H1 (cell line): ENCODE measurements around the gene TEX14. TPM values are rescaled to one million over a fixed set of nuclear protein-coding genes. Genes with fewer than 3 reads are reported as not detected.

ENCODE experiments used
- CTCF ChIA-PET: fragments of 300-600 bp; sonication (Branson Sonifier 250); formaldehyde crosslinking; loops from one replicate; lab custom pipeline; 2021; ENCODE audit not compliant: partially characterized antibody; lab: Charles Lee
- POLR2A ChIA-PET: fragments of 300-600 bp; sonication (Branson Sonifier 250); formaldehyde crosslinking; loops from one replicate; lab custom pipeline; 2021; ENCODE audit warnings: inconsistent platforms; ENCODE audit not compliant: partially characterized antibody; lab: Charles Lee
- DNase-seq, 2 experiments: peaks; one replicate each; pipeline versions ENCODE4 v3.0.0 to v3.0.0-alpha.2; 2010 to 2022; ENCODE audit warnings: low spot score in 2 of 2, low read depth in 1 of 2, mixed read lengths in 1 of 2
- FAIRE-seq: peaks from 2 replicates; lab custom pipeline; 2011; peaks lifted over from hg19 to GRCh38; lab: Jason Lieb, UNC
- H2AFZ ChIP-seq: 2 replicates; pipeline ENCODE4 v1.8.1; 2012; ENCODE audit warnings: low read length, inconsistent platforms
- H2AK5ac ChIP-seq: 2 replicates; pipeline ENCODE4 v1.6.1; 2013; ENCODE audit warnings: low read depth, low read length
- H2BK120ac ChIP-seq: replicated peaks from 2 replicates; pipeline ENCODE3; 2013; ENCODE audit warnings: low read depth, low read length, inconsistent platforms
- H2BK12ac ChIP-seq: 2 replicates; pipeline ENCODE4 v1.6.1; 2013; ENCODE audit warnings: low read depth, low read length
- H2BK15ac ChIP-seq: 2 replicates; pipeline ENCODE4 v1.6.1; 2013; ENCODE audit warnings: low read length
- H2BK20ac ChIP-seq: 2 replicates; pipeline ENCODE4 v1.6.1; 2013; ENCODE audit warnings: low read length
- H2BK5ac ChIP-seq: 2 replicates; pipeline ENCODE4 v1.6.1; 2013; ENCODE audit warnings: low read depth, low read length
- H3K14ac ChIP-seq: 2 replicates; pipeline ENCODE4 v1.6.1; 2013; ENCODE audit warnings: inconsistent platforms; ENCODE audit not compliant: insufficient read length
- H3K18ac ChIP-seq: 2 replicates; pipeline ENCODE4 v1.6.1; 2013; ENCODE audit warnings: low read length; ENCODE audit errors: extremely low read depth
- H3K23ac ChIP-seq: 2 replicates; pipeline ENCODE4 v1.6.1; 2013; ENCODE audit warnings: inconsistent platforms; ENCODE audit not compliant: insufficient read length
- H3K23me2 ChIP-seq: 2 replicates; pipeline ENCODE4 v1.6.1; 2013; ENCODE audit warnings: low read depth, low read length
- H3K27ac ChIP-seq: 2 replicates; pipeline ENCODE4 v1.6.1; 2011; ENCODE audit warnings: low read depth, low read length, inconsistent platforms
- H3K27me3 ChIP-seq, 4 experiments: replicated peaks in 1 of 4; 1 replicate in 1 of 4; 2 replicates in 3 of 4; pipeline versions ENCODE4 v1.6.1 to v1.8.1; 2011 to 2013; ENCODE audit warnings: low read length in 3 of 4, mild to moderate bottlenecking in 3 of 4, inconsistent platforms in 2 of 4, mixed read lengths in 2 of 4, moderate library complexity in 1 of 4; ENCODE audit not compliant: control insufficient read depth in 3 of 4, insufficient read depth in 3 of 4; ENCODE audit errors: extremely low read depth in 1 of 4
- H3K36me3 ChIP-seq, 4 experiments: 2 replicates each; pipeline versions ENCODE4 v1.6.1 to v1.8.1; 2011 to 2013; ENCODE audit warnings: mild to moderate bottlenecking in 4 of 4, low read length in 3 of 4, moderate library complexity in 2 of 4, control low read depth in 1 of 4, inconsistent platforms in 1 of 4; ENCODE audit not compliant: insufficient read depth in 4 of 4, control insufficient read depth in 2 of 4
- H3K4ac ChIP-seq: replicated peaks from 2 replicates; pipeline ENCODE3; 2013; ENCODE audit warnings: low read length, low read depth, mixed read lengths, inconsistent platforms; ENCODE audit not compliant: insufficient read length
- H3K4me1 ChIP-seq, 4 experiments: replicated peaks in 1 of 4; 1 replicate in 1 of 4; 2 replicates in 3 of 4; pipeline versions ENCODE4 v1.6.1 to v1.8.1; 2011 to 2013; ENCODE audit warnings: low read length in 3 of 4, inconsistent platforms in 2 of 4, mixed read lengths in 1 of 4; ENCODE audit not compliant: insufficient read depth in 4 of 4, control insufficient read depth in 3 of 4
- H3K4me2 ChIP-seq, 2 experiments: 2 replicates each; pipeline versions ENCODE4 v1.6.1 to v1.8.1; 2011 to 2013; ENCODE audit warnings: low read depth in 2 of 2, low read length in 2 of 2, control low read depth in 1 of 2, inconsistent platforms in 1 of 2, mild to moderate bottlenecking in 1 of 2; ENCODE audit not compliant: insufficient read depth in 1 of 2
- H3K4me3 ChIP-seq, 4 experiments: fragments of 200-600, 300-600 bp in 1 of 4; sonication (generic), shearing (Covaris generic), sonication (Bioruptor Twin) in 1 of 4; 2 replicates each; pipeline versions ENCODE4 v1.5.1 to v1.8.1; 2011 to 2016; ENCODE audit warnings: low read length in 4 of 4, low read depth in 3 of 4, control low read depth in 2 of 4, inconsistent platforms in 2 of 4, mild to moderate bottlenecking in 2 of 4, mixed read lengths in 1 of 4, moderate library complexity in 1 of 4; ENCODE audit not compliant: insufficient read depth in 2 of 4; ENCODE audit errors: extremely low read depth in 1 of 4
- H3K56ac ChIP-seq: replicated peaks from 2 replicates; pipeline ENCODE3; 2013; ENCODE audit warnings: low read depth, mild to moderate bottlenecking, mixed read lengths, low read length, inconsistent platforms; ENCODE audit not compliant: insufficient read length
- H3K79me1 ChIP-seq: 2 replicates; pipeline ENCODE4 v1.6.1; 2013; ENCODE audit warnings: low read depth, low read length, control low read depth
- H3K79me2 ChIP-seq, 2 experiments: 2 replicates each; pipeline versions ENCODE4 v1.6.1 to v1.8.1; 2012 to 2013; ENCODE audit warnings: low read length in 2 of 2, mild to moderate bottlenecking in 2 of 2, inconsistent platforms in 1 of 2; ENCODE audit not compliant: insufficient read depth in 2 of 2, control insufficient read depth in 1 of 2
- H3K9ac ChIP-seq, 4 experiments: replicated peaks in 1 of 4; 1 replicate in 1 of 4; 2 replicates in 3 of 4; pipeline versions ENCODE4 v1.6.1 to v1.8.1; 2011 to 2013; ENCODE audit warnings: low read depth in 3 of 4, low read length in 3 of 4, control low read depth in 2 of 4, mild to moderate bottlenecking in 2 of 4, moderate library complexity in 2 of 4, inconsistent platforms in 1 of 4; ENCODE audit errors: extremely low read depth in 1 of 4
- H3K9me3 ChIP-seq, 2 experiments: 2 replicates each; pipeline versions ENCODE4 v1.6.1 to v1.8.1; 2012 to 2013; ENCODE audit warnings: mild to moderate bottlenecking in 2 of 2, moderate library complexity in 2 of 2, control low read depth in 1 of 2, inconsistent platforms in 1 of 2, low read depth in 1 of 2, low read length in 1 of 2, mixed read lengths in 1 of 2; ENCODE audit not compliant: insufficient read depth in 2 of 2
- H4K20me1 ChIP-seq, 2 experiments: replicated peaks in 1 of 2; 2 replicates each; pipeline versions ENCODE3 to v1.8.1; 2011 to 2013; ENCODE audit warnings: inconsistent platforms in 2 of 2, low read length in 2 of 2, mild to moderate bottlenecking in 1 of 2; ENCODE audit not compliant: insufficient read depth in 2 of 2, control insufficient read depth in 1 of 2
- H4K5ac ChIP-seq: 2 replicates; pipeline ENCODE4 v1.6.1; 2013; ENCODE audit warnings: low read length, low read depth, mixed read lengths, inconsistent platforms; ENCODE audit not compliant: insufficient read length
- H4K8ac ChIP-seq: 2 replicates; pipeline ENCODE4 v1.8.0; 2013; ENCODE audit warnings: mild to moderate bottlenecking, moderate library complexity, low read length, inconsistent platforms; ENCODE audit not compliant: insufficient read depth; ENCODE audit errors: extremely low read depth
- H4K91ac ChIP-seq: replicated peaks from 2 replicates; pipeline ENCODE3; 2013; ENCODE audit warnings: low read length, mixed read lengths, inconsistent platforms; ENCODE audit not compliant: insufficient read length
- MAFK ChIP-seq: IDR thresholded peaks from 2 replicates; pipeline ENCODE4 v1.6.1; 2012; ENCODE audit warnings: low read depth, mild to moderate bottlenecking, improper control_type of control experiment, low read length
- RBBP5 ChIP-seq: IDR thresholded peaks from 2 replicates; pipeline ENCODE4 v1.7.1; 2012; ENCODE audit warnings: low read depth, mild to moderate bottlenecking, inconsistent platforms, low read length, moderate library complexity, borderline replicate concordance
- SIRT6 ChIP-seq: IDR thresholded peaks from one replicate; pipeline ENCODE4 v1.7.1; 2012; ENCODE audit warnings: low read length, inconsistent platforms
- SIX5 ChIP-seq: IDR thresholded peaks from 2 replicates; pipeline ENCODE4 v1.6.1; 2011; ENCODE audit warnings: mild to moderate bottlenecking, low read depth, low read length
- YY1 ChIP-seq: IDR thresholded peaks from 2 replicates; pipeline ENCODE4 v1.6.1; 2011; ENCODE audit warnings: low read depth, mild to moderate bottlenecking, low read length
- WGBS, 2 experiments: shearing (Covaris generic) in 1 of 2; methylation state at CpG; one replicate each; pipeline versions ENCODE4 v1.1.6 to v1.1.7; 2013 to 2015; ENCODE audit warnings: low lambda C conversion rate in 2 of 2, mixed read lengths in 2 of 2, inconsistent platforms in 1 of 2, low coverage in 1 of 2, missing lambda C conversion rate in 1 of 2; ENCODE audit not compliant: insufficient replicate concordance in 2 of 2, insufficient coverage in 1 of 2, insufficient read length in 1 of 2; ENCODE audit errors: extremely low coverage in 1 of 2, missing lambda C conversion rate in 1 of 2; 5-methylcytosine and 5-hydroxymethylcytosine counted together
- polyA plus RNA-seq, 7 experiments: library from polyadenylated mRNA; depleted of rRNA in 3 of 7; stranded (reverse) in 5 of 7; unstranded in 2 of 7; fragments of >200 nt in 5 of 7; fragments of 200-250 nt in 2 of 7; gene quantifications; 1 replicate in 5 of 7; 2 replicates in 1 of 7; 4 replicates in 1 of 7; pipeline versions ENCODE4 v1.2.1 to v1.2.3, GENCODE V29; 2011 to 2013; ENCODE audit warnings: missing spikeins in 2 of 7, mixed read lengths in 2 of 7
- total RNA-seq: library from RNA; stranded (reverse); fragmentation: NEBNext Ultra II Directional; extraction: Animal tissue kit (Norgen Biotek cat#: 25700); gene quantifications from 2 replicates; pipeline ENCODE4 v1.2.1, GENCODE V29; 2021

The TEX14 gene
- total and polyA plus RNA-seq, 2 of the 8 experiments (the other 6 are each of a cell fraction or from before 2014, with no cell fraction given): 0.83 to 2.5 TPM

GRCh38 chr17:58668598-58668935 is 23.3 kb downstream of the TEX14 start:
- no peak overlapping the region for H2BK5ac ChIP-seq
- ChIA-PET POLR2A (interaction anchor here (1.9 to 3.3 kb wide), 3 partner anchors 10 to 37 kb away, joined by 9 to 17 read pairs (median 12); no protein-coding TSS in a partner anchor), CTCF (interaction anchor here (0.8 to 1.4 kb wide), 2 partner anchors 36 to 939 kb away, joined by 3 read pairs; no protein-coding TSS in a partner anchor)
- H4K91ac ChIP-seq: no peak overlapping the region
- peaks cover 0 to 4% (median 1%) of the 10 kb centered on the region in 4 experiments; a peak in 2 of 7 replicates for H3K4me1 ChIP-seq
- H4K5ac ChIP-seq: no peak overlapping the region
- no peaks in the 10 kb centered on the region for H3K23me2 ChIP-seq
- 97% methylated on average over 2 of the region's 2 CpGs; no CpG with 5 or more reads in 1 of the 2 experiments for WGBS, 2 experiments
- H3K18ac ChIP-seq: no peak overlapping the region
- H3K14ac ChIP-seq: no peak overlapping the region
- H4K8ac ChIP-seq: no peak overlapping the region
- no peak overlapping the region for H3K23ac ChIP-seq
- no peaks in the 10 kb centered on the region for H4K20me1 ChIP-seq
- H3K9me3 ChIP-seq: no peaks in the 10 kb centered on the region
- no peak overlapping the region for H3K4ac ChIP-seq
- no peaks in the 10 kb centered on the region for H3K27me3 ChIP-seq
- no peak overlapping the region for H3K9ac ChIP-seq
- no peak overlapping the region for H3K4me3 ChIP-seq
- H2BK120ac ChIP-seq: no peak overlapping the region
- no peak overlapping the region for H2AFZ ChIP-seq
- TF ChIP-seq RBBP5: no peak
- no peak for TF ChIP-seq MAFK
- no peak for TF ChIP-seq SIX5
- no peak for TF ChIP-seq SIRT6
- TF ChIP-seq YY1: no peak
- TF ChIP-seq, all 59 proteins: peak for 0
- Histone ChIP-seq H3K27ac (no peak overlapping the region), H2BK20ac (no peak overlapping the region), H2BK15ac (no peak overlapping the region), H3K4me2 (no peak overlapping the region), H3K36me3 (no peaks in the 10 kb centered on the region), H2AK5ac (no peak overlapping the region), H3K79me1 (no peaks in the 10 kb centered on the region), H3K79me2 (no peaks in the 10 kb centered on the region), H2BK12ac (no peak overlapping the region), H3K56ac (no peak overlapping the region)
- FAIRE-seq (no peak), DNase-seq (no peak)
